Measurements from ENCODE around the gene TFAP2D.

The TFAP2D gene

DNA sequence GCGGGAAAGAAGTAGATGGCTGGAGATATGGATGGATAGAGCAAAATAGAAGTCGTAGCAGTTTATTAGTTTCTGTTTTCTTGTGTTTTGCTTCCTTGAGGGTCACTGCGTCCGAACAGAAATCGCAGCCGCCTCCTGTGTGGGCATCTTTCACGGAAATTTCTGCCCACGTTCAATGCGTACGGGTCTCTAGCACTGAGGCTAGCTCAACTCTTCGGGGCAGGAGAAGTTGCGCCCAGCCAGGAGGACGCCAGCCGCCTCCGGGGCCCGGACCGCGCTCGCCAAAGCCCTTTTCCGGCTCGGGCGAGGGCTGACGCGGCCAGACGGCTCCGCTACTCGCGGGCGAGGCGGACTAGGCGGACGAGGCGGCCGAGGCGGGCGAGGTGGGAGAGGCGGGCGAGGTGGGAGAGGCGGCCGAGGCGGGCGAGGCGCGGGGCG lies 106.2 kb downstream of the TFAP2D start:
- DNase-seq: no peak

DNA sequence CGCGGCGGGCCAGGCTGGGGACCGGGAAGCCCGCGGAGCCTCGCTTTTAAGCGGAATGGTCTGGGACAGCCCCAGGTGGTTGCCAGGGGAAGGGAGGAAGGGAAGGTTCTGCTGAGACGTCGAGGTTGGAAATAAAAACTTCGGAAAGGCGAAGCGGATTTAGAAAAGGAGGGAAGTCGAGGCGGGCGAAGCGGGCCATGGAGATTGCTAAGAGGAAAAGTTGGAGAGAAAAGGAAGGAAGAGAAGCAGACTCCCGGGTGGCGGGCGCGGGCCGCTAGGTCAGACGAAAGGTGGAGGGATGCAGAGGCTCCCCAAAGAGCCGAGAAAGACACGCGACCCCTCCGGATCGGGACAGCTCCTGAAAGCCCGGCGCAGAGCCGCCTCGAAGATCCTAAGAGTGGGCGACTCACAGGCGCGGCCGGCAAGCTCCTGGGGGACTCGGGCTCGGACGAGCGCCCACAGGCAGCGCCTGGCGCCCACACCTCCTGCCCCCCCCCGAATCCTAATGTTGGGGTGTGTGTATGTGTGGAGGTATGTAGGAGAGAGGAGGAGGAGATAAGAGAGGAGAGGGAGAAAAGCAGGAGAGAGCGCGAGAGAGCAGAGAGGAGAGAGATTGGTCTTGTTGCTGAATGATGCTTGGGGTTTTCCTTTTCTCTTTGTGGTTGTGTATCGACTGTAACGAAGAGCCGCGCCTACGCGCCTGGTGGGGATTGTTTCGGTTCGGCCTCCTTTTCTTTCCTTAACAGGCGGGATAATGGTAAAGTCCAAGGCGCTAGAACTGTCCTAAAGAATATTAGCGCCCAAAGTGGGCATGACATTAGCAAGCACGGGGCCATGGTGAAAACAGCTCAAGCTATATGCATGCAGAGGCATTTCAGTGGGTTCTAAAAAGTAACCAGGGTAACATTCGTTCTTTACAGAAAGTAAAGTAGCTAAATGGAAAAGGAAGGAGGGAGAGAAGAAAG lies 106.9 kb downstream of the TFAP2D start:
- DNase-seq: no peak

DNA sequence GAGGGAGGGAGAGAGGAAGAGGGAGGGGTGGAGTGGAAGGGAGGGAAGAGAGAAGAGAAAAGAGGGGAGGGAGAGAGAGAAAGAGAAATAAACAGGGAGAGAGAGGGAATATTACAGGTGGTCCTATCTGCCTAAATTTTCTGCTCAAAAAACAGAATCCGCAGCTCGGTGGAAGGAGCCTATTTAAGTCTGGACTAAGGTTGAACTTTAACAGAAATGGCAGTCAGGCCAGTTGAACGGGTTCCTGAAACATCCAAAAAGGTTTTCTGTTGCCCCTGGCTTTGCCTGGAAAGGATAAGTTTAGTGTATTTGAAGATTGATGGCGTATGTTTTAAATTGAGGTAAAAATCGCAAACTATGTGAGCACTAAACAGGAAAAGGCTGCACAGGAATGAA lies 107.5 kb downstream of the TFAP2D start:
- no peak for DNase-seq

DNA sequence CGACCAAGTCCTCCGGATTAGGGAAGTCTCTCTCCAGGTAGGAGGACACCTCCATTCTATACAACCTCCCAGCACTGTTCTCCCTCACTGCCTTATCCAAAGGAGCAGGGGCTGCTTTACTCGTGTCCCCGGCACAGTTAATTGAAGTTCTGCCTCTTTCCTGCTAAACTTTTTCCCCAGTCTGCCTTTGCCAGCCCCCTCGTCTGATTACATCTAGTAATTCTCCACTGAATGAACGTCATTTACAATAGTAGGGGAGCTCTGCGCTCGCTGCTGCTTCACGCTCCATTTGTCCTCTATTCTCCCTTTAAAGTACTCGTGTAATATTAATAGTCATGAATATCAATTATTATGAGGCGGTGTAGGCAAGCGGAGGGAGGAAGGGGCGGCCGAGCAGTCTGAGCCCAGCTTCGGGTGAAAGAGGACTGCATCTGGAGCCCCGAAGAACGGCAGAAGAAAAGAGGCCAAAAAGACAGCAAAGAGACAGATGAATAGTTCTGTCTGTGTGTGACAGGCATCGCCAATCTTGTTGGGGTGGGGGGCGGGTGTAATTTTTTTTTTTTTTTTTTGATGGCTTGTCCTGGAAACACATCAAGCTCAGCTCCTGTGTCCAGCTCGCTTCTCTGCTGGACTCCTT lies 108.2 kb downstream of the TFAP2D start:
- DNase-seq: no peak

DNA sequence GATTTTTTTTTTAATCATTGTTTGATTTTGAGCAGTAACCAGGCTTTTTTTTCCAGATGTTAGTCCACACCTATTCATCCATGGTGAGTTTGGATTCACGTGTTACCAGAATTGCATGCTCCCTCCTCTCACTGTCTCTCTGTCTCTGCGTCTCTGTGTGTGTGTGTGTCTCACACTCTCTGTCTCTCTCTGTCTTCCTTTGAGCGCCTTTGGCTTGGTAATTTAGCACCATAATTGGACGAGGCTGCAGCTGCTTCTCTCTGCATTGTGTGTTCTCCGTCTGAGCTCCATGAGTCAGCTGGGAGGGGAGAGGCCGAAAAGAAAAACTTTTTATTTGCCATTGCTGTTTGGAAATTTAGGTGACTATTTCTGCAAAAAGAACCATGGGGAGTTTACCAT lies 108.8 kb downstream of the TFAP2D start:
- DNase-seq: no peak

Measured in effector CD4-positive, alpha-beta T cell (primary cell).